Measurements from ENCODE around the gene BPI. TPM values are rescaled to one million over a fixed set of nuclear protein-coding genes. Genes with fewer than 3 reads are reported as not detected.
"Not testable (repeated sequence)": the region's sequence is repeated elsewhere in the genome, so short reads cannot be mapped to it uniquely, and the experiment has no call there.

Gene BPI
- polyA plus RNA-seq, 4 donors, result 0.13 to 6.3 (median 1.2) TPM

DNA sequence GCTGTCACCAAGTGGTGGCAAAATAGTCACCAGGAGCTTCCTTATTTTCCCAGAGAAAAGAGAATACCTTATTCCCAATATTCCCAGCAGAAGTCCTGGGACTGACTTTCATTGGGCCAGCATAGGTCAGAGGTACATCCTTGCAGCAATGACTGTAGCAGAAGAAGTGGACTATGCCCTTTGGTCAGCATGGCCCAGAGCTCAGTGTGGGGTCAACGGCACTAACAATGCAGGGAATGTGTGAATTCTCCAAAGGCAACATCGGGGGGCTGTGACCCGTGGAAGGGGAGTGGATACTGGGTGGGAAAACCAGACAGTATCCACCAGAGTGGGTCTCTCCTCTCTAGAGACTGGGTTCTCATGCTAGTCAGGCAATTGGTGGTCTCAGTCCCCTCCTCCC is 26.7 kb downstream of the BPI start:
- no peak for DNase-seq (ENCODE audit: low read depth in 4 of 4, low spot score in 3 of 4)

DNA sequence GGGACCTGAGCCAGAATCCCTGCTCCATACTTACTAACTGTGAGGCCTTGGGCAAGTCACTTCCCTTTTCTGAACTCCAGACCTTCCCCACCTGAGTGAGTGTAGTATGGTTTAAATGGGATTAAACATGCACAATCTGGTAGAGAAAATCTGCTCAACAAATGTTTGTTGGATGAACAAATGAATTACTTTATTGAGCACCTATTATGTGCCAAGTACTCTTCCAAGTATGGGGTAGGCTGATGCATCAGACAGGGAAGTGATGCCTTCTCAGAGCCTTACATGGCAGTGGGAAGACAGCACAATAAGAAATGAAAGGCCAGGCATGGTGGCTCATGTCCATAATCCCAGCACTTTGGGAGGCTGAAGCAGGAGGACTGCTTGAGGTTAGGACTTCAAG is 27.3 kb downstream of the BPI start:
- DNase-seq (ENCODE audit: low read depth in 4 of 4, low spot score in 3 of 4), result no peak

DNA sequence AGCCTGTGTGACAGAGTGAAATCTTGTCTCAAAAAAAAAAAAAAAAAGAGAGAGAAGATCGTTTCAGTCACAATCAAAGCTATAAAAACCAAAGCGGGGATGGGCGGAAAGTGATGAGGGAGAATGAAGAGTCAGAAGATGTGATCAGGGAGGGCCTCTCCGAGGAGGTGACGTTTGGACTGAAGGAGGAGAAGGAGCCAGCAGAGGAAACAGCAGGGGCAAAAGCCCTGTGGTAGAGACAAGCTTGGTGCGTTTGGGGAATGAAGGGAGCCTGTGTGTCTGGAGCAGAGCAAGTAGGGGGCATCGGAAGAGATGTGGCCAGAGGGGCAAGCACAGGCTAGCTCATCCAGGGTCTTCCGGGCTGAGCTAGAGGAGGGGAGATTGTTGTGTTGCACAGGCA is 27.9 kb downstream of the BPI start:
- DNase-seq (ENCODE audit: low read depth in 4 of 4, low spot score in 3 of 4), result no peak

DNA sequence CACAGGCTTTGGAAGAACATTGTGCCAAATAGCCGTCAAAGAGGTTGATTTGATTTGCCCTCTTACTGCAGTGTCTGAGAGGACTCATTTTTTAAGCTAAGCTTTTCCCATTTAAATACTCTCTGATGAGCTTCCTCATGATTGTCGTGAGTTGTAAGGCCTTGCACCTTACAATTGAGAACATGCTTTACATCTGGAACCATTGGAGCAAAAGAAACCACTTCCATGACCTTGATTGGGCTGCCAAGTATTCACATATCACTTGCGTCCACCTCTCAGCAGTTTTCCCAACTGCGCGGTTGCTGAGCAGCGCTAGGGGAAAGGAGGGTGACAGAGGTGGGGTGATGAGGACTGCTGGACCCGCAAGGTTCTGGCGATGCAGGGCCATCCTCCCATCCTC is 30.1 kb downstream of the BPI start:
- no peak for DNase-seq (ENCODE audit: low read depth in 4 of 4, low spot score in 3 of 4)

DNA sequence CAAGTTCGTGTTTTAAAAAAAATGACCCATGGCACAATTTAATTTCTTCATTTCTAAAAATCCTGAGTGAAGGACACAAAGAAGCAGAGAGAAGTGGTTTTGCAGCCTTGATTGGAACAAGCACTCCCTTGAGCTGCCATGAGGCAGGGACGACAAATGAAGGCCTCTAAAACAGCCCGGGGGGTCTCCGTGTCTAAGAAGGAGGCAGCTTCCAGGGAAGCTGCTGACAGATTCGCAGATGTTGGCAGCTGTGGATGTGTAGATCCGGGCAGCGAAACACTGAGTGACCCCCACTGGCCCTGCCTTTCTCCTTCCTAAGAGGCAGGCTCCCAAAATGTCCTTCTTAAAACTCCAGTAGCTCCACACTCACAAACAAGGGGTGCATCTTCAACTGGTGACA is 32.8 kb downstream of the BPI start:
- no peak for DNase-seq (ENCODE audit: low read depth in 4 of 4, low spot score in 3 of 4)

DNA sequence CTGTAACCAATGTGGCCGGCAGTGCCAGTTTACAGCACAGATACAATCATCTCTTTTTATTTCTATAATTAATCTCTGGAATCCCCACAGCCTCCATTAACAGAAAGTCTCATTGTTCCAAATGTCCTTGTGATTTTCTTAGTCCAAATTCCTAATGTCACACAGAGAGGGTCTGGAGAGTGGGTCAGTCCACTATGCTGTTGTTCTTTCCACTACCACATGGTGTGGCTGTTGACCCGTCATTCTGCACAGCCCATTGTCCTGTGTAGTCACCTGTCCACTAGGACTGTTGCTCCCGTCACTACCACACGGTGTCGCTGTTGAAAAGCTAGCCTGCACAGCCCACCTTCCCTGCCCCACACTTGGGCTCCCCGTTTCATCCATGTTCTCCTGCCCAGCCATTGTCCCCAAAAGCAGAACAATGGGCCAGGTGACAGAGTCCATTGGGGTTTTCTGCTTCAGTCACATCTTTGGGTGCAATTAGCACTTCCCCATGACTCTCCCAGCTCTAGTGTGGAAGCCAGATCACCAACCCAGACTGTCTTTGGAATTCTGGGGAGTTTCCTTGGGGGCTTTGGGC is 33.7 kb downstream of the BPI start:
- DNase-seq (ENCODE audit: low read depth in 4 of 4, low spot score in 3 of 4), result no peak

DNA sequence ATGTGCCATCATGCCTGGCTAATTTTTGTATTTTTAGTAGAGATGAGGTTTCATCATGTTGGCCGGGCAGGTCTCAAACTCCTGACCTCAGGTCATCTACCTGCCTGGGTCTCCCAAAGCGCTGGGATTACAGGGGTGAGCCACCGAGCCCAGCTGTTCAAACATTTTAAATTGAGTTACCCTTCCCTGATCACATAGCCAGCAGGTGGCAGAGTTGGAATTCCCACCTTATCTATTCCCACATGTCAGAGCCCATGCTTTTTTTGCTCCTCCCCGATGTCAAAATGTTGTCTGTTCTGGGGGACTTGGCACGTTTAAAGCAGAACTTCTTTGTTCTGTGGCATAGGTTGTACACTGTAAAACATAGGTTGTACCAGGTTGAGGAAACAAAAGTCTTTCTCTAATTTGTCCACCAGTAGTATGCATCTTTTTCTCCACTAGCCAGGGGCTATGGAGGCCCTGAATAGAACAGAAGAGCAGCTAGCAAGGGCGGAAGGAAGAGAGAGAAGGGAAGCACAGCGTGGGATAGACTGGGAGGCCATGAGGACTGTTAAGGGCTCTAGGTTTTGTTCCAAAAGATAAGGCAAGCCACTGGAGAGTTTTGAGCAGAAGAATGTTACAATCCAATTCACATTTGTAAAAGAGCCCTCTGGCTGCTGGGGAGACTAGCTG is 35.0 kb downstream of the BPI start:
- DNase-seq (ENCODE audit: low read depth in 4 of 4, low spot score in 3 of 4), result no peak

DNA sequence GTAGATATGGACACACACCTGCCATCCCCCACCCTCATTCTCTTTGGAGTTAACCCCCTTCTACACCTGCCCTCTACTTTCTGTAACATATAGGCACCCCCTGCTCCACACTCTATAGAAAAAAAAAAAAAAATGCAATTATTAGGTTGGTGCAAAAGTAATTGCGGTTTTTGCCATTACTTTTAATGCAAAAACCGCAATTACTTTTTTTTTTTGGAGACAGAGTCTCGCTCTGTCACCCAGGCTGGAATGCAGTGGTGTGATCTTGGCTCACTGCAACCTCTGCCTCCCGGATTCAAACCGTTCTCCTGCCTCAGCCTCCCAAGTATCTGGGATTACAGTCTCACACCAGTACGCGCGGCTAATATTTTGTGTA is 35.6 kb downstream of the BPI start:
- DNase-seq (ENCODE audit: low read depth in 4 of 4, low spot score in 3 of 4), result not testable (repeated sequence)

DNA sequence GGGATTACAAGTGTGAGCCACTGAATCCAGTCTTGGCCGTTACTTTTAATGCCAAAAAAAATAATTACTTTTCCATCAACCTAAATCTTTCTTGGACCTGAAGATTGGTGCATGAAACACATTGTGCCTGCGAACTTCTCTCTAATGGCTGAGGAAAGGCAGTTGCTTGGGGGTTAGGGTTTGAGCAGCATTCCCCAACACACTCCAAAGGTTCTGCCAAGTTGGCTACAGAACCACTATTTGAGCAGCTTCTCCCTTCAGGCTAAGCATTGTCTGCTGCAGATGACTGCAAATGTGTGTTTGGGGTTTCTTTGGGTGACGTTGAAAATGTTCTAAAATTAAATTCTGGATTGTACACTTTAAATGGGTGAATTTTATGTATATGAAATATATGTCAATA is 36.0 kb downstream of the BPI start:
- no peak for DNase-seq (ENCODE audit: low read depth in 4 of 4, low spot score in 3 of 4)

DNA sequence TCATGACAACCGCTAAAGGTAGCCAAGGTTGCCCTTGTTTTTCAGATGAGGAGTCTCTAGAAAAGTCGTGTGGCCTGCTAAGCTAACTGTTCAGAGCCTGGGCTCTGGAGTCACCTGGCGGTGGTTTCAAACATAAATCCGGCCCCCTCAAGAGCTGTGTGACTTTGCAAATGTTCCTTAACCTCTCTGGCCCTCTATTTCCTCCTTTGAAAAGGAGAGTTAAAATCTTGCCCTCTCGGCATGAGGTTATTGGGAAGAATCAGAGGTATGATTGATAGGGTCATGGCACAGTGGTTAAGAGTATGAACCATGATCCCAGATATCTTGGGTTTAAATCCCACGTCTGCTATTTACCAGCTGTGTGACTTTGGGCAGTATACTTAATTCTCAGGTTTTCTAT is 36.7 kb downstream of the BPI start:
- DNase-seq (ENCODE audit: low read depth in 4 of 4, low spot score in 3 of 4), result no peak

DNA sequence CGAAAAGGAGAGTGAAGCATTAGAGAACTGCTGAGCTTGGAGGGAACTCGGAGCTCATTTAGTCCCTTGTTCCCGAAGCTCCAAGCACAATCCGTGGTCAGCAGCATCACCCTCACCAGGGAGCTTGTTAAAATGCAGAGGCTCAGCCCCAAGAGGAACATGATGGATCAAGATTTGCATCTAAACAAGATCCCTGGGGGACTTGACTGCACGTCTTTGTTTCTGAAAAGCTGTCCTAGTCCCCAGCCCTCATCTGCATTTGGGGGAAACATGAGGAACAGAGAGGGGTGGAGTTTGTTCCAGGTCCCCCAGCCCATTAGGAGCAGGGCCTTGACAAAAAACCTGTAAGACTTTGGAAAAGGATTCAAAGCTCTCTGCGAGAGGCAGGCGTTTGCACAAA is 38.3 kb downstream of the BPI start:
- no peak for DNase-seq (ENCODE audit: low read depth in 4 of 4, low spot score in 3 of 4)

DNA sequence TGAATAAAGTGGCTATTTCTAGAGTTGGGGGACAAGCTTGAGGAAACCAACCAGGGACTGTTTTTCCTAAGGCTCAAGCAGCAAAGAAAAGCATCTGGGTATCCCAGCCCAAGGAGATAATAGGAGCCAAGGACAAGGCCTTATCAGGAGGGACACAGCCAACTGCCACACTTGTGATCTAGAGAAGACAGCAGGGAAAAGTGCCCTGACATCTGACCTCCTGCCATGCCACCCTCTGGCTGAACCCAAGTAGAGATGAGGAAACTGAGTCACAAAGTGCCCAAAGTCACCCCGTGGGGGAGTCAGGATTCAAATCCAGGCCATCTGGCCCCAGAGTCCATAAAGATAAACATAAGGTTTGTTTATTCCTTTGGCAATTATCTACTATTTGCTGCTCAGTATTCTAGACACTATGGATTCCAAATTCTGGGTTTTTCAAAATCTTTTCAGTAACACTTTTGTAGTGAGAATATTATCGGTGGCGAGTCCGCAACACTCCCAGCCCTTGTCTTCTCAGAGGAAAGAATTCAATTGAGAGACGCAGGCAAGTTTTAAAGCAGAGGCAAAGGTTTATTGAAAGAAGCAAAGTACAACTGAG is 38.9 kb downstream of the BPI start:
- no peak for DNase-seq (ENCODE audit: low read depth in 4 of 4, low spot score in 3 of 4)

DNA sequence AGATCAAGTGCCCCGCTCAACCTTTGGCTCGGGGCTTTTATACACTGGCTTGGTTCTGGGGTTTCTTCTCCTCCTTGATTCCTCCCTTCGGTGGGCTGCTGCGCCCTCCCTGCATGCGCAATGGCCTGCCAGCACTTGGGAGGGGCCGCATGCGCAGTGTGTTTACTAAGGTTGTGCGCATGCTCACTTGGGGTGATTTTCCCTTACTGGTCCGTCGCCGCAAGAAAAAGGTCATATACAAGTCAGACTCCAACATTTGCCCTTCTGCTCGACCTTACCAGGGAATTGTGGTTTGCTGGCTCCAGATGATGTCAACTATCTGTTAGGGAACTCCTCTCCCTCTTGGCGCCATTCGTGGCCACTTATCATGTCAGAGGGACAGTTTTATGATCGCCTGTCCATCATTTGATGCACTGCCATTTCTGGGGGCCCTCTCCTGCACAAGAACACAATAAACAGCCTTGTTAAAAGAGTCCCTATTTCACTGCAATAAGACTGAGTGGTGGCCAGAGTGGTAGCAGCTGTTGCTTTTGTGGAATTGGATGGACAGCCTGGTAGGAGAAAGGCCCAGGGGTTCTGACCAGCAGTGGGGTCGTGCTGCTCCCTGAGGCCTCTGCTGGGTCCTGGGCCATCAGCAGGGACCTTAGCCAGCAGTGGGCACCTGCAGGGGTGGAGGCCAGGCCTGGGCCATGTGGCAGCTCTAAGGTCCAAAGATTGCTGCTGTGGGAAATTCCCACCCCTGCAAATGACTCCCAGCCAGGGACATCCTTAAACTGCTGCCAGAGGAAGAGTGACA is 39.6 kb downstream of the BPI start:
- DNase-seq (ENCODE audit: low read depth in 4 of 4, low spot score in 3 of 4), result peak; percentile 74 to 81 (median 79)

DNA sequence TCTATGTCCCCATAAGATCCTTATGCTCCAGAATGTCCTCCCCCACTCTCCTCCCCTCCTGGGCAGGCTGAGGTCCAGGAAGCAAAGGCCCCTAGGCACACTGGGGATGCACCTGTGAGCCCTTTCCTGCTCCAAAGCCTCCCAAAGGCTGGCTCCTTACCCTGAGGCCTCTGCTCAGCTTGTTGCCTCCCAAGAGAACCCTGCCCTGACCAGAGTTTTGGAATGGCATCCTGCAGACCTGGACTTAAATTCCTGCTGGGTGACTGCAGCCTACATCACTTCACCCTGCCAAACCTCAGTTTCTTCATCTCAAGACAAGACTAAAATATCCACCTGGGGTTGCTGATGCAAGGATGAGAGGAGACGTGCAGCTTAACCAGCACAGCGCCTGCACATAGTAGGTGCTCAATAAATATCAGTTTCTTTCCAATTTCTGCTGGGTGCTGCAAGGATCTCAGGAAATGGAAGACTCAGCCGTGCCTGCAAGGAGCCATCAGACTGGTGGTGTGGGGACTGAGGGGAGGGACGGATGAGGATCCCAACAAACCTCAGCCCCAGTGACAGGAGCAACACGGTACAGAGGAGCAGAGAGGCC is 40.2 kb downstream of the BPI start:
- DNase-seq (ENCODE audit: low read depth in 4 of 4, low spot score in 3 of 4), result no peak

DNA sequence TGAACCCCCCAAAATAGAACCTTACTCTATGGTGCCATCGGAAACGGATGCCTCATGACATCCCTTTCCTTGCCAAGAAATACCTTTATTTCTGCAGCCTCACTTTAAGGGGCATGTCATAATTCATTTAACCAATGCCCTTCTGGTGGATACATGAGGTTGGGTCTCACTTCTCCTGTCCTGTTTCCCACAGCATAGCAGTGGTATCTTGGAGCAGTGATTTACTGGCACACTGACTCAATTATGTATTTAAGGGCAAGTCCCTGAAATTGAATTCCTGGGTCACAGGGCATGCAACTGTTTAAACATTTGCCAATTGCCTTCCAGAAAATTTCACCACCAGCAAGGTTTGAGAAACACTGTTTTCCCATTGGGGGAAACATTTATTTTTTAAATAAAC is 41.7 kb downstream of the BPI start:
- no peak for DNase-seq (ENCODE audit: low read depth in 4 of 4, low spot score in 3 of 4)

DNA sequence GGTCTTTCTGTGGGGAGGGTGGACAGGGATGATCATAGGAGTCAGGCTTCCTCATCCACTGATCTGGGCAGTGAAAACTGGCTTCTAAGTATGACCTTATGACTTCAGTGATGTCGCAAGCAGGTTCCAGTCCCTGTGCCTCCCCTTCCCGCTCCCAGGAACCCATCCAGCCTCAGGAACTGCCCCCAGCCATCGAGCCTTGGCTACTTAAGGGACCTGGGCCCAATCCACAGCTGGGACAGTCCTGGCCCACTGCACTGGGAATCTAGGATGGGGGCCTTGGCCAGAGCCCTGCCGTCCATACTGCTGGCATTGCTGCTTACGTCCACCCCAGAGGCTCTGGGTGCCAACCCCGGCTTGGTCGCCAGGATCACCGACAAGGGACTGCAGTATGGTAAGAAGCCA is 42.3 kb downstream of the BPI start, which contains the start of gene LBP:
Gene LBP (plus strand): TSS at position 236 of the 405 bp plus-strand sequence. CDS start 35 bp downstream, at position 271.
- DNase-seq (ENCODE audit: low read depth in 4 of 4, low spot score in 3 of 4), result no peak

DNA sequence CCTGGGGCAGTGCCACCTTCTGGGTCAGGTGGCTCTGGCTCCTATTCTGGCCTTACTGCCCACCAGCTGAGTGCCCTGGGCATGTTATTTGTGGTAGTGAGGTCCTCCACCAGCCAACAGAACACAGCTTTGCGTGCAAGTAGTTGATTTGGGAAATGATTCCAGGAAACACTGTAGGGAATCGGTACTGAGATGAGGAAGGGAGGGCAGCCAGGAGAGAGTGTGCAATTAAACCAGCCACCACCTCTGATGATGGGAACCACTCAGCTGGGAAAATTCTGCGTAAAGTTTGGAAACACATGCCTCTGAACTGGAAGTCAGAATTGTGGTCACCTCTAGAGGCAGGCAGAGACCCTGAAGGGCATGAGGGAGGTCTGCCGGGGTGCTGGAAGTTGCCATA is 42.8 kb downstream of the BPI start:
- DNase-seq (ENCODE audit: low read depth in 4 of 4, low spot score in 3 of 4), result no peak

DNA sequence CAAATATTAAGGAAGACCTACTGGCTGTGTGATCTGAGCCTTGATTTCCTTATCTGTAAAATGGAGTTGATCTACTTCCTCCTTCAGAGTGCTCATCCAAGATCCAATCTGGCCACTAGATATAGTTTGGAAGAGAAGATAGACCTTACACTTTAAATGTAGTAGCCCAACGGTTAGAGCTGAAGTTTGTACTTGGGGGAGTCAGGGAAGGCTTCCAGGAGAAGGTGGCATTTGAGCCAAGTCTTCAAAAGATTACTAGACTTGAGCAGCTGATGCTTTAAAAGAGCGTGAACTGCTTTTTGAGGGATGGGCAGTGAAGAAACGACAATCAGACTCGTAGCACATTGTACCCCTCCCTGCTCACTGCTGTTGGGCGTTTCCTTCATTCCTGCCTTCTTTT is 45.9 kb downstream of the BPI start:
- DNase-seq (ENCODE audit: low read depth in 4 of 4, low spot score in 3 of 4), result no peak

DNA sequence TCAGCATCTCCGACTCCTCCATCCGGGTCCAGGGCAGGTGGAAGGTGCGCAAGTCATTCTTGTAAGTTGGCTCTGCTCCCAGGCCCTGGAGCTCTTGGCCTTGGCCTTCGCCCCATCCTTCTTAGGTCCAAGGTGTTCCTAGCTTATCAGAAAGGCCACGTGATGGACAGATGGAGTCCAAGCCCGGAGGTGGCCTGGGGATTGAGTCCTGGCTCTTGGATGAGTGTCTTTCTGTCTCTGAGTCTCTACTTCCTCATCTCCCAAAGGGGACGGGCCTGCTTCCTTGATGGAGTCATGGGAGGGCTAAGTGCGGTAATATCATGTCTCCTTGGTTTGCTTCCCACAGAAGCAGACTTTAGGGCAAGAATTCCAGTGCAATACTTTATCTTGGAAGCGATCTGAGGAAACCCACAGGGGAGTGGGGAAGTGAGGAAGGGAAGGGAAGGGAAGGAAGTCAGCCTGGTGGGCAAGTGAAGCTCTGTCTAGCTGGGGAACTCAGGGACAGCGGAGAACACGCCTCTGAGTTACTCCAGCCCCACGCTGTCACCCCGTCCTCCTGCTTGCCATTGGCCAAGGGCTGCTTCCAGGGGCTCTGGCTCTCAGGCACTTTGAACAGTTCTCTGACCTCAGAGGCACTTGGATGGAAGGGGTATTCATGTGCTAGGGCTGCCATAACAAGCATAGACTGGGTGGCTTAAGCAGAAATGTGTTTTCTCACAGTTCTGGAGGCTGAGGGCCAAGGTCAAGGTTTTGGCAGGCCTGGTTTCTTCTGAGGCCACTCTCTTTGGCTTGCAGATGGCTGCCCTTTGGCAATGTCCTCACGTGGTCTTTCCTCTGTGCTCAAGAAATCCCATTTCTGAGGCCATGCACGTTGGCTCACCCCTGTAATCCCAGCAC is 47.2 kb downstream of the BPI start:
- no peak for DNase-seq (ENCODE audit: low read depth in 4 of 4, low spot score in 3 of 4)

DNA sequence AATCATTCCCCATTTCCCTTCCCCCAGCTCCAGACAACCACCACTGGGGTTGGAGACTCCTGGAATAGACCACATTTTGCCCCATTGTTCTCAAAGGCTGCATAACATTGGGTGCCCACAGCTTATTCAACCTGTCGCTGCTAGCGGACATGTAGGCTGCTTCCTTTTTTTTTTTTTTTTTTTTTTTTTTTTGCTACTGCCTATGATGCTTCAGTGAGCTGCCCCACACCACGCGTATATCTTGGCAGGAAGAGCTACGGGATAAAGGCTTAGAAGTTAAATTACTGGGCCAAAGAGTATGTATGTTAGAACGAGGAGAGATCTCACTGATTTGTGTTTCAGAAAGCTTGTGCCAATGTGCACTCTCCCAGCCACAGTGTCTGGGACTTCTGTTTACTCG is 49.4 kb downstream of the BPI start:
- no peak for DNase-seq (ENCODE audit: low read depth in 4 of 4, low spot score in 3 of 4)

All from left renal pelvis (tissue), 4 donors.